ENCODE results near the gene MPZL2.

MPZL2 gene

GRCh38 chr11:118219244-118219643, 44.9 kb downstream of the MPZL2 start:
- Histone ChIP-seq H3K9ac (no peak overlapping the region), H3K9me3 (ENCODE audit: control insufficient read depth, low read length) (no peaks in the 10 kb centered on the region), H3K4me1 (no peaks in the 10 kb centered on the region), H3K27ac (no peak overlapping the region), H3K4me3 (ENCODE audit: low read depth, low read length) (no peak overlapping the region), H3K79me2 (no peaks in the 10 kb centered on the region), H2AFZ (no peak overlapping the region), H3K4me2 (ENCODE audit: low read length) (no peak overlapping the region), H3K27me3 (ENCODE audit: control insufficient read depth, insufficient read depth, low read length) (no peaks in the 10 kb centered on the region), H3K36me3 (ENCODE audit: control insufficient read depth, insufficient read depth, low read length) (no peaks in the 10 kb centered on the region)
- TF ChIP-seq CTCF (IDR thresholded peaks at IDR 0.05) = no peak

GRCh38 chr11:118217575-118217974, 46.5 kb downstream of the MPZL2 start:
- TF ChIP-seq CTCF (IDR thresholded peaks at IDR 0.05) = no peak
- no peak overlapping the region for H3K4me3 ChIP-seq (ENCODE audit: low read depth, low read length)
- H3K9ac ChIP-seq = no peak overlapping the region
- no peak overlapping the region for H2AFZ ChIP-seq
- H3K4me2 ChIP-seq (ENCODE audit: low read length) = no peak overlapping the region
- no peaks in the 10 kb centered on the region for H3K79me2 ChIP-seq
- no peaks in the 10 kb centered on the region for H3K4me1 ChIP-seq
- H3K27me3 ChIP-seq (ENCODE audit: control insufficient read depth, insufficient read depth, low read length) = no peaks in the 10 kb centered on the region
- no peak overlapping the region for H3K27ac ChIP-seq
- no peaks in the 10 kb centered on the region for H3K36me3 ChIP-seq (ENCODE audit: control insufficient read depth, insufficient read depth, low read length)
- no peaks in the 10 kb centered on the region for H3K9me3 ChIP-seq (ENCODE audit: control insufficient read depth, low read length)

GRCh38 chr11:118216621-118217481, 47.2 kb downstream of the MPZL2 start:
- no peaks in the 10 kb centered on the region for H3K79me2 ChIP-seq
- no peaks in the 10 kb centered on the region for H3K36me3 ChIP-seq (ENCODE audit: control insufficient read depth, insufficient read depth, low read length)
- no peaks in the 10 kb centered on the region for H3K9me3 ChIP-seq (ENCODE audit: control insufficient read depth, low read length)
- no peak overlapping the region for H2AFZ ChIP-seq
- TF ChIP-seq CTCF (IDR thresholded peaks at IDR 0.05) = no peak
- no peak overlapping the region for H3K4me3 ChIP-seq (ENCODE audit: low read depth, low read length)
- H3K4me2 ChIP-seq (ENCODE audit: low read length) = no peak overlapping the region
- no peak overlapping the region for H3K9ac ChIP-seq
- no peaks in the 10 kb centered on the region for H3K27me3 ChIP-seq (ENCODE audit: control insufficient read depth, insufficient read depth, low read length)
- H3K27ac ChIP-seq = no peak overlapping the region
- no peaks in the 10 kb centered on the region for H3K4me1 ChIP-seq

- Histone ChIP-seq H3K9me3 (ENCODE audit: control insufficient read depth, low read length) (no peaks in the 10 kb centered on the region), H3K9ac (no peak overlapping the region), H3K36me3 (ENCODE audit: control insufficient read depth, insufficient read depth, low read length) (no peaks in the 10 kb centered on the region), H3K27me3 (ENCODE audit: control insufficient read depth, insufficient read depth, low read length) (no peaks in the 10 kb centered on the region), H3K4me1 (no peaks in the 10 kb centered on the region), H2AFZ (no peak overlapping the region), H3K4me2 (ENCODE audit: low read length) (no peak overlapping the region), H3K27ac (no peak overlapping the region), H3K4me3 (ENCODE audit: low read depth, low read length) (no peak overlapping the region), H3K79me2 (no peaks in the 10 kb centered on the region)
- no peak for TF ChIP-seq CTCF (IDR thresholded peaks at IDR 0.05)
Observed at GRCh38 chr11:118215765-118216164, 48.3 kb downstream of the MPZL2 start.

GRCh38 chr11:118215262-118215661, 48.8 kb downstream of the MPZL2 start:
- H3K36me3 ChIP-seq (ENCODE audit: control insufficient read depth, insufficient read depth, low read length) = no peaks in the 10 kb centered on the region
- H3K79me2 ChIP-seq = no peaks in the 10 kb centered on the region
- H3K4me2 ChIP-seq (ENCODE audit: low read length) = no peak overlapping the region
- no peak overlapping the region for H3K9ac ChIP-seq
- no peak for TF ChIP-seq CTCF (IDR thresholded peaks at IDR 0.05)
- H3K27me3 ChIP-seq (ENCODE audit: control insufficient read depth, insufficient read depth, low read length) = no peaks in the 10 kb centered on the region
- no peaks in the 10 kb centered on the region for H3K9me3 ChIP-seq (ENCODE audit: control insufficient read depth, low read length)
- no peak overlapping the region for H3K27ac ChIP-seq
- no peak overlapping the region for H2AFZ ChIP-seq
- no peak overlapping the region for H3K4me3 ChIP-seq (ENCODE audit: low read depth, low read length)
- no peaks in the 10 kb centered on the region for H3K4me1 ChIP-seq

All from parathyroid adenoma (tissue), 2 donors.